ENCODE measurements around the gene HECTD2. TPM values are rescaled to one million over a fixed set of nuclear protein-coding genes. Genes with fewer than 3 reads are reported as not detected.

The HECTD2 gene
- polyA plus RNA-seq, 3 donors, result 0.12 TPM; not detected in 2

- H3K9me3 ChIP-seq (replicated peaks in 1 of 2; ENCODE audit: control insufficient read depth in 1 of 2, insufficient read depth in 1 of 2, low read length in 2 of 2), result no peaks in the 10 kb centered on the region
- H3K4me2 ChIP-seq (replicated peaks; ENCODE audit: extremely low read depth, low read length, poor library complexity, severe bottlenecking), result no peak overlapping the region
- peaks cover 0 to 2% (median 1%) of the 10 kb centered on the region in 3 donors for H3K27me3 Mint-ChIP-seq (ENCODE audit: low read depth in 3 of 3)
- H3K9me3 Mint-ChIP-seq, result peaks cover 0 to 1% (median 0%) of the 10 kb centered on the region in 7 donors
- 67% methylated on average over 3 of the region's 8 CpGs for WGBS (ENCODE audit: insufficient coverage)
- no peak overlapping the region for H3K27ac ChIP-seq (ENCODE audit: low read depth in 1 of 2, low read length in 2 of 2)
- H4K20me1 ChIP-seq (ENCODE audit: insufficient read depth, low read length), result no peaks in the 10 kb centered on the region
- TF ChIP-seq CTCF (IDR thresholded peaks at IDR 0.05), result no peak
- H3K4me1 Mint-ChIP-seq, result no peaks in the 10 kb centered on the region
- no peaks in the 10 kb centered on the region for H3K27me3 ChIP-seq (ENCODE audit: control insufficient read depth in 2 of 2, insufficient read depth in 2 of 2, low read length in 2 of 2)
- no peaks in the 10 kb centered on the region for H3K36me3 ChIP-seq (replicated peaks in 1 of 2; ENCODE audit: control insufficient read depth in 1 of 2, insufficient read depth in 2 of 2, low read length in 2 of 2)
- H3K27ac Mint-ChIP-seq, result no peak overlapping the region
- H3K4me1 ChIP-seq (ENCODE audit: control insufficient read depth in 1 of 2, insufficient read depth in 2 of 2, low read length in 2 of 2), result no peaks in the 10 kb centered on the region
- intact Hi-C loops (cut with micrococcal nuclease), result no loop called here
- H3K9ac ChIP-seq (ENCODE audit: insufficient read depth, low read length, poor library complexity, severe bottlenecking), result no peak overlapping the region
- H3K36me3 Mint-ChIP-seq, result no peaks in the 10 kb centered on the region
- no peak for DNase-seq
- no peak overlapping the region for H3K4me3 Mint-ChIP-seq
- H2AFZ ChIP-seq (ENCODE audit: insufficient read depth, low read depth, low read length, poor library complexity, severe bottlenecking), result no peak overlapping the region
- H3K79me2 ChIP-seq (ENCODE audit: insufficient read depth, low read length), result no peaks in the 10 kb centered on the region
- no peak overlapping the region for H3K4me3 ChIP-seq (replicated peaks in 1 of 3; ENCODE audit: low read depth in 2 of 3, low read length in 3 of 3)
Observed at GRCh38 chr10:91551856-91552255, 141.7 kb downstream of the HECTD2 start.

DNA sequence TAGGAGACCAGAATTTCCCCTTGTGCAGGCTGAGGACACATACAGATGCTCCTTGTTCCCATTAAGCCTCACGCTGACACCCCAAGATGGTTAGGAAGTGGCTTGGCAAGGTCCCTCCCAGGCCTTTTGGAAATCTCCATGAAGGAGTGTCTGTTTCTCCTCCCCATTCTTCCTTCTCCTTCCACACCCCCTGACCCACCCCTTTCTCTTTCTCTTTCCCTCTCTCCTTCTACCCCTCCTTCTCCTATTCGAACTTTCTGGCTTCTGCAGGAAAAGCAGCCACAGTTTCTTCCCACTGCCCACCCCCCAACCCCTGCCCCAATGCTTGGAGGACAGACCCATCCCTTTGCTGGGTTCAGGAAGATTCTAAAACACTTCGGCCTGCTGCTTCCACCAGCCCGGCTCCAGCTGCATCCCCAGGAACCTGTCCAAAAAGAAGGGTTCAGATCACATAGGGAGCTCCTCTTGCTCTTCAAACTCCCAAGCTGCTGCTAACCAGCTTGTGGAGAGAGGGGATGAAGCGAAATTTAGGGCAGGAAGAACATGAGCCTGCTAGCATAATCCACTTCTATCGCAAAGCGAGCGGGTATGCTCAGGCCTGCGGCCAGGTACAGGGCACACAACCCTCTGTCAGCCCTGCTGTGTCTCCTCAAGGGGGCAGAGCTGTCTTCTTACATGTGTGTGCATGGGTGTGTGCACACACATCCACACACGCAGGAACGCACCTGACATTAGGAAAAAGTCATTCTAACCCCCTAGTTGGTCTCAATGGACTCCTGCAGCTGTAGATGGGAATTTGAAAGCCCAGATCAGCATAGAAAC lies 142.3 kb downstream of the HECTD2 start:
- H3K36me3 ChIP-seq (replicated peaks in 1 of 2; ENCODE audit: control insufficient read depth in 1 of 2, insufficient read depth in 2 of 2, low read length in 2 of 2), result no peaks in the 10 kb centered on the region
- Mint-ChIP-seq H3K4me1 (no peaks in the 10 kb centered on the region), H3K27me3 (ENCODE audit: low read depth in 3 of 3) (peaks cover 0 to 2% (median 1%) of the 10 kb centered on the region in 3 donors), H3K36me3 (no peaks in the 10 kb centered on the region), H3K4me3 (no peak overlapping the region), H3K27ac (no peak overlapping the region), H3K9me3 (peaks cover 0 to 1% (median 0%) of the 10 kb centered on the region in 7 donors)
- no peak for TF ChIP-seq CTCF (IDR thresholded peaks at IDR 0.05)
- no peak overlapping the region for H3K4me2 ChIP-seq (replicated peaks; ENCODE audit: extremely low read depth, low read length, poor library complexity, severe bottlenecking)
- H3K79me2 ChIP-seq (ENCODE audit: insufficient read depth, low read length), result no peaks in the 10 kb centered on the region
- H3K27me3 ChIP-seq (ENCODE audit: control insufficient read depth in 2 of 2, insufficient read depth in 2 of 2, low read length in 2 of 2), result no peaks in the 10 kb centered on the region
- H4K20me1 ChIP-seq (ENCODE audit: insufficient read depth, low read length), result no peaks in the 10 kb centered on the region
- no peaks in the 10 kb centered on the region for H3K9me3 ChIP-seq (replicated peaks in 1 of 2; ENCODE audit: control insufficient read depth in 1 of 2, insufficient read depth in 1 of 2, low read length in 2 of 2)
- intact Hi-C loops (cut with micrococcal nuclease), result no loop called here
- 80% methylated on average over 5 of the region's 11 CpGs for WGBS (ENCODE audit: insufficient coverage)
- no peak overlapping the region for H2AFZ ChIP-seq (ENCODE audit: insufficient read depth, low read depth, low read length, poor library complexity, severe bottlenecking)
- H3K9ac ChIP-seq (ENCODE audit: insufficient read depth, low read length, poor library complexity, severe bottlenecking), result no peak overlapping the region
- H3K27ac ChIP-seq (ENCODE audit: low read depth in 1 of 2, low read length in 2 of 2), result no peak overlapping the region
- no peak overlapping the region for H3K4me3 ChIP-seq (replicated peaks in 1 of 3; ENCODE audit: low read depth in 2 of 3, low read length in 3 of 3)
- no peaks in the 10 kb centered on the region for H3K4me1 ChIP-seq (ENCODE audit: control insufficient read depth in 1 of 2, insufficient read depth in 2 of 2, low read length in 2 of 2)
- no peak for DNase-seq
